Measurements from ENCODE around the gene CTAG1B.

DNA sequence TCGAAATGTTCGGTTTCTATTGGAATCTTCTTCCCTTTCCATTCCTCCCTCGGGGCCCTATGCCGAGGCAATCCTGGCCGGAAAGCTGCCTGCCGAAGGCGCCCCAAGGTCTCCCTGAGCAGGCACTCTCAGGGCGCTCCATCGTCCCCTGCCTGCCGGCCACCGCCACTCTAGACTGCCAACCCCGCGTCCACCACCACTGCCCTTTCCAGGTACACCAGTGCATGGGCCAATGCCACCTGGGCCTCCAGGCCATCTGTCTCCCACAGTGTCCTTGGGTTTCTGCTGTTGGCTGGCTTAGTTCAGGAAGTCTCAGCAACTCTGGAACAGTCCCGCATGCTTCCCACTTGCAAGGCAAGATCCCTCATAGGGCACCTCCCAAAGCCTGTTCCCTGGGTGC is 19.6 kb downstream of the CTAG1B start:
- TF ChIP-seq, protein P1, sequence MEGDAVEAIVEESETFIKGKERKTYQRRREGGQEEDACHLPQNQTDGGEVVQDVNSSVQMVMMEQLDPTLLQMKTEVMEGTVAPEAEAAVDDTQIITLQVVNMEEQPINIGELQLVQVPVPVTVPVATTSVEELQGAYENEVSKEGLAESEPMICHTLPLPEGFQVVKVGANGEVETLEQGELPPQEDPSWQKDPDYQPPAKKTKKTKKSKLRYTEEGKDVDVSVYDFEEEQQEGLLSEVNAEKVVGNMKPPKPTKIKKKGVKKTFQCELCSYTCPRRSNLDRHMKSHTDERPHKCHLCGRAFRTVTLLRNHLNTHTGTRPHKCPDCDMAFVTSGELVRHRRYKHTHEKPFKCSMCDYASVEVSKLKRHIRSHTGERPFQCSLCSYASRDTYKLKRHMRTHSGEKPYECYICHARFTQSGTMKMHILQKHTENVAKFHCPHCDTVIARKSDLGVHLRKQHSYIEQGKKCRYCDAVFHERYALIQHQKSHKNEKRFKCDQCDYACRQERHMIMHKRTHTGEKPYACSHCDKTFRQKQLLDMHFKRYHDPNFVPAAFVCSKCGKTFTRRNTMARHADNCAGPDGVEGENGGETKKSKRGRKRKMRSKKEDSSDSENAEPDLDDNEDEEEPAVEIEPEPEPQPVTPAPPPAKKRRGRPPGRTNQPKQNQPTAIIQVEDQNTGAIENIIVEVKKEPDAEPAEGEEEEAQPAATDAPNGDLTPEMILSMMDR (IDR thresholded peaks at IDR 0.05), result no peak
- TF ChIP-seq ZFX (IDR thresholded peaks at IDR 0.05; ENCODE audit: borderline replicate concordance), result no peak

Data from 22Rv1 (cell line).